HepG2 (cell line): Measurements from ENCODE around the gene CHST12. TPM values are rescaled to one million over a fixed set of nuclear protein-coding genes. Genes with fewer than 3 reads are reported as not detected.

Source experiments
- ATAC-seq: fragments of 200-7000 bp; cut with Tn5 transposase; 3 replicates; pipeline ENCODE4 v1.9.1; 2020; ENCODE audit warnings: mild to moderate bottlenecking, moderate library complexity
- BruUV-seq: library from RNA; stranded (reverse); fragments of 400-500 nt; replicated peaks from 2 replicates; lab custom pipeline; 2021; lab: Mats Ljungman, UMichigan
- CTCF ChIA-PET: fragments of 300-600 bp; formaldehyde crosslinking; extraction: SDS; loops from one replicate; lab custom pipeline; 2021; ENCODE audit warnings: low total read pairs, inconsistent platforms, low intra/inter-chr PET ratio; lab: Yijun Ruan, JAX
- POLR2A ChIA-PET: fragments of 350-600 bp; sonication (Branson Sonifier 250); formaldehyde crosslinking; loops from one replicate; lab custom pipeline; 2020; ENCODE audit warnings: antibody characterized with exemption, inconsistent platforms; lab: Yijun Ruan, JAX
- DNase-seq: peaks from one replicate; pipeline ENCODE4 v3.0.0-alpha.2; 2015; ENCODE audit warnings: low spot score
- FAIRE-seq: peaks from 3 replicates; lab custom pipeline; 2011; peaks lifted over from hg19 to GRCh38; lab: Jason Lieb, UNC
- H2AFZ ChIP-seq: one replicate; pipeline ENCODE4 v1.6.1; 2011; ENCODE audit warnings: low read length, inconsistent platforms
- H3K27ac ChIP-seq: fragments of 300-600 bp; 3 replicates; pipeline ENCODE4 v1.8.0; 2011; ENCODE audit warnings: mixed run types, mild to moderate bottlenecking, mixed read lengths, low read length, inconsistent platforms; ENCODE audit not compliant: insufficient read depth; ENCODE audit errors: extremely low read length
- H3K27me3 ChIP-seq, 2 experiments: fragments of 200-600 bp in 1 of 2; 2 replicates in 1 of 2; 3 replicates in 1 of 2; pipeline versions ENCODE4 v1.6.0 to v1.8.0; 2011; ENCODE audit warnings: low read length in 2 of 2, mild to moderate bottlenecking in 2 of 2, moderate library complexity in 2 of 2, inconsistent platforms in 1 of 2; ENCODE audit not compliant: insufficient read depth in 2 of 2, control insufficient read depth in 1 of 2
- H3K36me3 ChIP-seq, 2 experiments: fragments of 200-600 bp in 1 of 2; replicated peaks in 1 of 2; 2 replicates in 1 of 2; 3 replicates in 1 of 2; pipeline versions ENCODE4 v1.5.1 to v1.8.0; 2011; ENCODE audit warnings: low read length in 2 of 2, inconsistent platforms in 1 of 2; ENCODE audit not compliant: insufficient read depth in 2 of 2, control insufficient read depth in 1 of 2
- H3K4me1 ChIP-seq: 2 replicates; pipeline ENCODE4 v1.5.1; 2012; ENCODE audit warnings: low read length, inconsistent platforms; ENCODE audit not compliant: insufficient read depth
- H3K4me2 ChIP-seq: 2 replicates; pipeline ENCODE4 v1.6.0; 2011; ENCODE audit warnings: low read depth, low read length, inconsistent platforms
- H3K4me3 ChIP-seq, 3 experiments: fragments of 200-600 bp in 1 of 3; sonication (generic), shearing (Covaris generic) in 1 of 3; replicated peaks in 1 of 3; 2 replicates each; pipeline ENCODE4 v1.5.1; 2011 to 2016; ENCODE audit warnings: low read length in 3 of 3, inconsistent platforms in 2 of 3, low read depth in 2 of 3, mild to moderate bottlenecking in 2 of 3, control low read depth in 1 of 3, mixed read lengths in 1 of 3; ENCODE audit not compliant: insufficient read depth in 1 of 3
- H3K79me2 ChIP-seq: one replicate; pipeline ENCODE4 v1.6.1; 2011; ENCODE audit warnings: low read length, inconsistent platforms; ENCODE audit not compliant: insufficient read depth
- H3K9ac ChIP-seq: 2 replicates; pipeline ENCODE4 v1.6.0; 2011; ENCODE audit warnings: mild to moderate bottlenecking, low read depth, low read length, inconsistent platforms; ENCODE audit not compliant: insufficient read depth
- H3K9me3 ChIP-seq: 2 replicates; pipeline ENCODE4 v1.5.1; 2012; ENCODE audit warnings: mild to moderate bottlenecking, low read length
- H4K20me1 ChIP-seq: 2 replicates; pipeline ENCODE4 v1.6.0; 2011; ENCODE audit warnings: inconsistent platforms, mild to moderate bottlenecking, low read length, moderate library complexity; ENCODE audit not compliant: insufficient read depth
- ARHGAP35 ChIP-seq: sonication (generic); formaldehyde crosslinking; IDR thresholded peaks from 2 replicates; pipeline ENCODE4 v1.9.0; 2022; ENCODE audit warnings: mild to moderate bottlenecking, inconsistent platforms, moderate library complexity, missing genetic modification reagents, borderline replicate concordance
- CHD2 ChIP-seq: IDR thresholded peaks from 2 replicates; pipeline ENCODE4 v1.6.1; 2011; ENCODE audit warnings: low read depth, low read length, improper control_type of control experiment
- HNF4G ChIP-seq, 2 experiments: sonication (generic) in 1 of 2; formaldehyde crosslinking in 1 of 2; IDR thresholded peaks; 2 replicates each; pipeline versions ENCODE4 v1.4.0 to v1.6.1; 2011 to 2020; ENCODE audit warnings: borderline replicate concordance in 2 of 2, low read depth in 2 of 2, mild to moderate bottlenecking in 2 of 2, low read length in 1 of 2, missing genetic modification reagents in 1 of 2, moderate library complexity in 1 of 2
- KDM2A ChIP-seq: sonication (generic); formaldehyde crosslinking; IDR thresholded peaks from 2 replicates; pipeline ENCODE4 v1.4.0; 2020; ENCODE audit warnings: low read depth, missing genetic modification reagents, borderline replicate concordance
- KDM5B ChIP-seq: sonication (generic); formaldehyde crosslinking; IDR thresholded peaks from 2 replicates; pipeline ENCODE4 v1.4.0; 2020; ENCODE audit warnings: missing genetic modification reagents, mild to moderate bottlenecking, borderline replicate concordance
- MAFF ChIP-seq: IDR thresholded peaks from 2 replicates; pipeline ENCODE4 v1.6.1; 2011; ENCODE audit warnings: low read depth, low read length, improper control_type of control experiment
- NCOA1 ChIP-seq: sonication (generic); formaldehyde crosslinking; IDR thresholded peaks from 2 replicates; pipeline ENCODE4 v1.9.0; 2021; ENCODE audit warnings: missing genetic modification reagents
- PHF20 ChIP-seq: sonication (generic); formaldehyde crosslinking; IDR thresholded peaks from 2 replicates; pipeline ENCODE4 v1.5.0; 2020; ENCODE audit warnings: mild to moderate bottlenecking, missing genetic modification reagents
- PITX1 ChIP-seq: sonication (generic); formaldehyde crosslinking; IDR thresholded peaks from 2 replicates; pipeline ENCODE4 v1.5.1; 2020; ENCODE audit warnings: mild to moderate bottlenecking, missing genetic modification reagents
- RCOR2 ChIP-seq: IDR thresholded peaks from 2 replicates; pipeline ENCODE4 v1.6.1; 2016; ENCODE audit warnings: missing biosample characterization, missing genetic modification reagents
- RFX5 ChIP-seq: IDR thresholded peaks from 2 replicates; pipeline ENCODE4 v1.6.1; 2011; ENCODE audit warnings: low read depth, low read length, improper control_type of control experiment
- ZFP1 ChIP-seq: IDR thresholded peaks from 2 replicates; pipeline ENCODE4 v1.6.1; 2016
- ZKSCAN1 ChIP-seq: fragments of 150-350 bp; IDR thresholded peaks from 2 replicates; pipeline ENCODE4 v1.6.1; 2014; ENCODE audit warnings: low read length
- ZNF335 ChIP-seq: sonication (generic); formaldehyde crosslinking; IDR thresholded peaks from 2 replicates; pipeline ENCODE4 v1.4.0; 2020; ENCODE audit warnings: missing genetic modification reagents
- ZNF44 ChIP-seq: sonication (generic); formaldehyde crosslinking; IDR thresholded peaks from 2 replicates; pipeline ENCODE4 v1.5.1; 2020; ENCODE audit warnings: mild to moderate bottlenecking, missing genetic modification reagents
- ZNF891 ChIP-seq: sonication (generic); formaldehyde crosslinking; IDR thresholded peaks from 2 replicates; pipeline ENCODE4 v1.5.0; 2020; ENCODE audit warnings: mild to moderate bottlenecking, missing genetic modification reagents
- WGBS: methylation state at CpG from one replicate; pipeline ENCODE4 v1.1.6; 2017; ENCODE audit warnings: low lambda C conversion rate; 5-methylcytosine and 5-hydroxymethylcytosine counted together
- in situ Hi-C: cut with HindIII; loops from 2 replicates; pipeline ENCODE4 v1.10.0; 2017; ENCODE audit warnings: low pct_unique_long_range_greater_than_20kb; ENCODE audit not compliant: extremely low pct_ligation_motif_present
- intact Hi-C: fragments of 100-400 bp; cut with micrococcal nuclease; formaldehyde crosslinking; loops from one replicate; pipeline ENCODE4 v1.10.0; 2022; ENCODE audit not compliant: unreplicated experiment
- polyA plus RNA-seq, 8 experiments: library from polyadenylated mRNA; depleted of rRNA in 3 of 8; stranded (reverse) in 7 of 8; unstranded in 1 of 8; fragments of >200 nt; fragmentation: Illumina TruSeq in 4 of 8; extraction: Trizol in 4 of 8; gene quantifications; 2 replicates each; pipeline versions ENCODE4 v1.2.1 to v1.2.3, GENCODE V29; 2011 to 2016; ENCODE audit warnings: low read depth in 4 of 8, missing spikeins in 1 of 8, mixed read lengths in 1 of 8; ENCODE audit not compliant: insufficient read depth in 1 of 8
- total RNA-seq, 5 experiments: library from RNA; depleted of rRNA; stranded (reverse); fragments of >200 nt; fragmentation: Illumina TruSeq; extraction: Trizol; gene quantifications; 2 replicates each; pipeline ENCODE4 v1.2.3, GENCODE V29; 2016; ENCODE audit warnings: low read depth in 1 of 5
- TF ChIP-seq, protein P1 (sequence below): sonication (generic); IDR thresholded peaks from 2 replicates; pipeline ENCODE4 v1.6.1; 2016; ENCODE audit warnings: low read depth, borderline replicate concordance
- TF ChIP-seq, protein P2 (sequence below): fragments of 450-650 bp; IDR thresholded peaks from 2 replicates; pipeline ENCODE4 v1.6.1; 2017
- TF ChIP-seq, protein P3 (sequence below): sonication (generic); formaldehyde crosslinking; IDR thresholded peaks from 2 replicates; pipeline ENCODE4 v1.4.0; 2020; ENCODE audit warnings: missing genetic modification reagents

The CHST12 gene
- total and polyA plus RNA-seq, 2 of the 13 experiments (the other 11 are each of a cell fraction or from before 2014, with no cell fraction given) = 6.4 to 15.8 TPM

DNA sequence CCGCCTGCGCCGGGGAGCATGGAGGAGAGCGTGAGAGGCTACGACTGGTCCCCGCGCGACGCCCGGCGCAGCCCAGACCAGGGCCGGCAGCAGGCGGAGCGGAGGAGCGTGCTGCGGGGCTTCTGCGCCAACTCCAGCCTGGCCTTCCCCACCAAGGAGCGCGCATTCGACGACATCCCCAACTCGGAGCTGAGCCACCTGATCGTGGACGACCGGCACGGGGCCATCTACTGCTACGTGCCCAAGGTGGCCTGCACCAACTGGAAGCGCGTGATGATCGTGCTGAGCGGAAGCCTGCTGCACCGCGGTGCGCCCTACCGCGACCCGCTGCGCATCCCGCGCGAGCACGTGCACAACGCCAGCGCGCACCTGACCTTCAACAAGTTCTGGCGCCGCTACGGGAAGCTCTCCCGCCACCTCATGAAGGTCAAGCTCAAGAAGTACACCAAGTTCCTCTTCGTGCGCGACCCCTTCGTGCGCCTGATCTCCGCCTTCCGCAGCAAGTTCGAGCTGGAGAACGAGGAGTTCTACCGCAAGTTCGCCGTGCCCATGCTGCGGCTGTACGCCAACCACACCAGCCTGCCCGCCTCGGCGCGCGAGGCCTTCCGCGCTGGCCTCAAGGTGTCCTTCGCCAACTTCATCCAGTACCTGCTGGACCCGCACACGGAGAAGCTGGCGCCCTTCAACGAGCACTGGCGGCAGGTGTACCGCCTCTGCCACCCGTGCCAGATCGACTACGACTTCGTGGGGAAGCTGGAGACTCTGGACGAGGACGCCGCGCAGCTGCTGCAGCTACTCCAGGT lies 29.7 kb downstream of the CHST12 start:
- in situ Hi-C loops = loop anchor here (10.0 kb wide), 1 partner anchor 48 kb away; no protein-coding TSS in a partner anchor
- TF ChIP-seq ARHGAP35 = no peak
- no peak for TF ChIP-seq MAFF
- TF ChIP-seq ZNF44 = no peak
- no peak for TF ChIP-seq KDM5B (CRISPR knock-in tag)
- no peak for TF ChIP-seq ZKSCAN1
- no peak for TF ChIP-seq PHF20 (CRISPR knock-in tag)
- no peak for TF ChIP-seq KDM2A (CRISPR knock-in tag)
- TF ChIP-seq, protein P1, sequence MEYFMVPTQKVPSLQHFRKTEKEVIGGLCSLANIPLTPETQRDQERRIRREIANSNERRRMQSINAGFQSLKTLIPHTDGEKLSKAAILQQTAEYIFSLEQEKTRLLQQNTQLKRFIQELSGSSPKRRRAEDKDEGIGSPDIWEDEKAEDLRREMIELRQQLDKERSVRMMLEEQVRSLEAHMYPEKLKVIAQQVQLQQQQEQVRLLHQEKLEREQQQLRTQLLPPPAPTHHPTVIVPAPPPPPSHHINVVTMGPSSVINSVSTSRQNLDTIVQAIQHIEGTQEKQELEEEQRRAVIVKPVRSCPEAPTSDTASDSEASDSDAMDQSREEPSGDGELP = no peak
- no peak for TF ChIP-seq CHD2
- no peak for TF ChIP-seq RFX5
- no peak for TF ChIP-seq ZNF335 (CRISPR knock-in tag)
- TF ChIP-seq PITX1 (CRISPR knock-in tag) = no peak
- TF ChIP-seq, protein P2, sequence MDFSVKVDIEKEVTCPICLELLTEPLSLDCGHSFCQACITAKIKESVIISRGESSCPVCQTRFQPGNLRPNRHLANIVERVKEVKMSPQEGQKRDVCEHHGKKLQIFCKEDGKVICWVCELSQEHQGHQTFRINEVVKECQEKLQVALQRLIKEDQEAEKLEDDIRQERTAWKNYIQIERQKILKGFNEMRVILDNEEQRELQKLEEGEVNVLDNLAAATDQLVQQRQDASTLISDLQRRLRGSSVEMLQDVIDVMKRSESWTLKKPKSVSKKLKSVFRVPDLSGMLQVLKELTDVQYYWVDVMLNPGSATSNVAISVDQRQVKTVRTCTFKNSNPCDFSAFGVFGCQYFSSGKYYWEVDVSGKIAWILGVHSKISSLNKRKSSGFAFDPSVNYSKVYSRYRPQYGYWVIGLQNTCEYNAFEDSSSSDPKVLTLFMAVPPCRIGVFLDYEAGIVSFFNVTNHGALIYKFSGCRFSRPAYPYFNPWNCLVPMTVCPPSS = no peak
- no peak for TF ChIP-seq ZNF891 (CRISPR knock-in tag)
- TF ChIP-seq, protein P3, sequence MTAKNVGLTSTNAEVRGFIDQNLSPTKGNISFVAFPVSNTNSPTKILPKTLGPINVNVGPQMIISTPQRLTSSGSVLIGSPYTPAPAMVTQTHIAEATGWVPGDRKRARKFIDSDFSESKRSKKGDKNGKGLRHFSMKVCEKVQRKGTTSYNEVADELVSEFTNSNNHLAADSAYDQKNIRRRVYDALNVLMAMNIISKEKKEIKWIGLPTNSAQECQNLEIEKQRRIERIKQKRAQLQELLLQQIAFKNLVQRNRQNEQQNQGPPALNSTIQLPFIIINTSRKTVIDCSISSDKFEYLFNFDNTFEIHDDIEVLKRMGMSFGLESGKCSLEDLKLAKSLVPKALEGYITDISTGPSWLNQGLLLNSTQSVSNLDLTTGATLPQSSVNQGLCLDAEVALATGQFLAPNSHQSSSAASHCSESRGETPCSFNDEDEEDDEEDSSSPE (CRISPR knock-in tag) = no peak
- TF ChIP-seq RCOR2 = no peak
- no peak for TF ChIP-seq ZFP1 (CRISPR knock-in tag)
- no peak for TF ChIP-seq HNF4G (IDR thresholded peaks at IDR 0.05; ENCODE audit: borderline replicate concordance, low read depth, low read length)
- no peak for TF ChIP-seq HNF4G (CRISPR knock-in tag; IDR thresholded peaks at IDR 0.05; ENCODE audit: borderline replicate concordance, low read depth)
- TF ChIP-seq NCOA1 (CRISPR knock-in tag) = no peak
- H3K9ac ChIP-seq = no peak overlapping the region
- BruUV-seq = TSS peak; percentile 41
- 0 out of 2 replicates have a peak, but pooled peaks cover 7% of the 10 kb centered on the region for H3K4me1 ChIP-seq
- WGBS = 97% methylated on average over 85 of the region's 85 CpGs
- peaks cover 2% of the 10 kb centered on the region for H3K79me2 ChIP-seq
- ATAC-seq (no peak), FAIRE-seq (no peak), DNase-seq (no peak)
- H3K36me3 ChIP-seq = peaks cover 9 to 23% of the 10 kb centered on the region in 2 experiments
- no peaks in the 10 kb centered on the region for H3K27me3 ChIP-seq
- H4K20me1 ChIP-seq = no peaks in the 10 kb centered on the region; the same call in none of the 2 replicates
- H3K4me3 ChIP-seq = no peak overlapping the region
- H3K4me2 ChIP-seq = no peak overlapping the region
- ChIA-PET POLR2A (no interaction called here), CTCF (no interaction called here)
- intact Hi-C loops = no loop called here
- H3K9me3 ChIP-seq = no peaks in the 10 kb centered on the region
- no peak overlapping the region for H3K27ac ChIP-seq
- H2AFZ ChIP-seq = no peak overlapping the region
